ENCODE measurements around the gene B4GALT3.

Gene B4GALT3

GRCh38 chr1:161172776-161173376, 4.4 kb downstream of the B4GALT3 start:
- H3K27ac ChIP-seq = peak overlapping the region; percentile 14; the same call in 1 of the 2 replicates
- TF ChIP-seq, protein P1, sequence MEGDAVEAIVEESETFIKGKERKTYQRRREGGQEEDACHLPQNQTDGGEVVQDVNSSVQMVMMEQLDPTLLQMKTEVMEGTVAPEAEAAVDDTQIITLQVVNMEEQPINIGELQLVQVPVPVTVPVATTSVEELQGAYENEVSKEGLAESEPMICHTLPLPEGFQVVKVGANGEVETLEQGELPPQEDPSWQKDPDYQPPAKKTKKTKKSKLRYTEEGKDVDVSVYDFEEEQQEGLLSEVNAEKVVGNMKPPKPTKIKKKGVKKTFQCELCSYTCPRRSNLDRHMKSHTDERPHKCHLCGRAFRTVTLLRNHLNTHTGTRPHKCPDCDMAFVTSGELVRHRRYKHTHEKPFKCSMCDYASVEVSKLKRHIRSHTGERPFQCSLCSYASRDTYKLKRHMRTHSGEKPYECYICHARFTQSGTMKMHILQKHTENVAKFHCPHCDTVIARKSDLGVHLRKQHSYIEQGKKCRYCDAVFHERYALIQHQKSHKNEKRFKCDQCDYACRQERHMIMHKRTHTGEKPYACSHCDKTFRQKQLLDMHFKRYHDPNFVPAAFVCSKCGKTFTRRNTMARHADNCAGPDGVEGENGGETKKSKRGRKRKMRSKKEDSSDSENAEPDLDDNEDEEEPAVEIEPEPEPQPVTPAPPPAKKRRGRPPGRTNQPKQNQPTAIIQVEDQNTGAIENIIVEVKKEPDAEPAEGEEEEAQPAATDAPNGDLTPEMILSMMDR (conservative IDR thresholded peaks at IDR 0.05) = no peak

- TF ChIP-seq, protein P1 (conservative IDR thresholded peaks at IDR 0.05) = no peak
- 0 out of 2 replicates have a peak overlapping the region, but pooled peaks have one; percentile 14 for H3K27ac ChIP-seq
These were observed 5.0 kb downstream of the B4GALT3 start for GRCh38 chr1:161172349-161172748.

- TF ChIP-seq, protein P1 (conservative IDR thresholded peaks at IDR 0.05) = no peak
- H3K27ac ChIP-seq = 0 out of 2 replicates have a peak overlapping the region, but pooled peaks have one; percentile 2
These were observed 5.6 kb downstream of the B4GALT3 start for GRCh38 chr1:161171696-161172095.

- 0 out of 2 replicates have a peak overlapping the region, but pooled peaks have one; percentile 2 for H3K27ac ChIP-seq
- TF ChIP-seq, protein P1 (conservative IDR thresholded peaks at IDR 0.05) = peak; percentile 32; the same call in 1 of the 2 replicates
These were observed 6.1 kb downstream of the B4GALT3 start for GRCh38 chr1:161171191-161171590.

DNA sequence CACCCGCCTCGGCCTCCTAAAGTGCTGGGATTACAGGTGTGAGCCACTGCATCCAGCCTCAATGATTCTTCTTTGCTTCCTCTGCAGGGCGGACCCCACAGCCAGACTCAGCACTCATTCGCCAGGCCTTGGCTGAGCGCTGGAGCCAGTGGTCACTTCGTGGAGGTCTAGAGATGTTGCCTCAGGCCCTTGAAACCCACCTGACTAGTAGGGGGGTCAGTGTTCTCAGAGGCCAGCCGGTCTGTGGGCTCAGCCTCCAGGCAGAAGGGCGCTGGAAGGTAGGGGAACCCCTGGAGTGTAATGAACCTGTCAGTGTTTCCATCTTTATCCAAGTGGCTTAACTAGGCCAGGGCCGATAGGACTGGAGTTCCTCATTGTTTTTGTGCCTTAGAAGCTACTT, 8.4 kb downstream of the B4GALT3 start:
- TF ChIP-seq, protein P1 (conservative IDR thresholded peaks at IDR 0.05) = no peak
- H3K27ac ChIP-seq = no peak overlapping the region

DNA sequence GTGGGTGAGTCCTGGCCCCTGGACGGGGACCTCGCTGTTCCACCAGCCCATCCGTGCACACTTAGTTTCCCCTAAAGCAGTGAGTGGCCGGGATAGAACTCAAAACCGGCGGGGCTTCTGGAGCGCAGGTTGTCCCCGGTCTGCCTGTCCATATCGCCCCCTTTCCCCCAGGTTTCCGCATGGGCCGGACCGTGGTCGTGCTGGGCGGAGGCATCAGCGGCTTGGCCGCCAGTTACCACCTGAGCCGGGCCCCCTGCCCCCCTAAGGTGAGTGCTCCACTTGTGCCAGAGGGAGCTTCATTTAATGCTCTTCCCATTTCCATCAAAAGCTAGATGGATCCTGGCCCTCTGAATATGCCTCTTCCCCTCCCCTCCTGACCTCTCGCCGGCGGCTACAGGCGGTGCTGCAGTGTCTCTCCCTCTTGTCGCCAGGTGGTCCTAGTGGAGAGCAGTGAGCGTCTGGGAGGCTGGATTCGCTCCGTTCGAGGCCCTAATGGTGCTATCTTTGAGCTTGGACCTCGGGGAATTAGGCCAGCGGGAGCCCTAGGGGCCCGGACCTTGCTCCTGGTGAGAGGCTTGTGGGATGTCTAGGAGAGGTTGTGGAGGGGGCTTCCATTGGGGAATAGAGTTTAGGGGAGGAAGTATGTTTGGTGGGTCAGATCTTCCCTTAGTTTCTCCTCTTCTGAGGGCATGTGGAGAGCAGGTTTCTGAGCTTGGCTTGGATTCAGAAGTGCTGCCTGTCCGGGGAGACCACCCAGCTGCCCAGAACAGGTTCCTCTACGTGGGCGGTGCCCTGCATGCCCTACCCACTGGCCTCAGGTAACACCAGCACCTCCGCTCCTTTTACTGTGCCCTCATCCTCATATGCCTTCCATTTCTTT, 10.4 kb downstream of the B4GALT3 start:
- TF ChIP-seq, protein P1 (conservative IDR thresholded peaks at IDR 0.05) = no peak
- H3K27ac ChIP-seq = peak overlapping the region; percentile 79

Measured in VCaP (cell line).